C4-2B (cell line): ENCODE results near the gene ZDHHC17.

Source experiments
- ZFX ChIP-seq: fragments of 450-650 bp; IDR thresholded peaks from 2 replicates; pipeline ENCODE4 v1.6.1; 2017
- TF ChIP-seq, protein P1 (sequence below): fragments of 450-650 bp; conservative IDR thresholded peaks from 2 replicates; pipeline ENCODE4 v1.5.1; 2017; ENCODE audit warnings: mild to moderate bottlenecking

DNA sequence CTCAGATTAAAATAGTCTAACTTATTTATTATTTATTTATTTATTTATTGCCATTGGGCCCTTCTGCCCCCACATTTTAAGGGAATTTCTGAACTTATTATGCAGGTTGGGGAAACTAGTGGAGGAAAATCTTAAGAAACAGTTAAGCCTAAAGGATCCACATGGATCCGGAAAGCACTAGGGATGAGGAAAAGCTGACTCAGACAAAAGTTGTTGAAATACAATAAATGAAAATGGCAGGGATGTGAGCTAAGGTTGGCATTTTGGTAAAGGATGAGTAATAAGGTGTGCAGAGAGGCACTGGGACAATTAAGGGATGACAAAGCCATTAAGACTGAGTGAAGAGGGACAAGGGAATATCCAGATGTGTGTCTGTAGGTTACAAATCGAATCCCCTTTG is 135.6 kb downstream of the ZDHHC17 start:
- TF ChIP-seq, protein P1, sequence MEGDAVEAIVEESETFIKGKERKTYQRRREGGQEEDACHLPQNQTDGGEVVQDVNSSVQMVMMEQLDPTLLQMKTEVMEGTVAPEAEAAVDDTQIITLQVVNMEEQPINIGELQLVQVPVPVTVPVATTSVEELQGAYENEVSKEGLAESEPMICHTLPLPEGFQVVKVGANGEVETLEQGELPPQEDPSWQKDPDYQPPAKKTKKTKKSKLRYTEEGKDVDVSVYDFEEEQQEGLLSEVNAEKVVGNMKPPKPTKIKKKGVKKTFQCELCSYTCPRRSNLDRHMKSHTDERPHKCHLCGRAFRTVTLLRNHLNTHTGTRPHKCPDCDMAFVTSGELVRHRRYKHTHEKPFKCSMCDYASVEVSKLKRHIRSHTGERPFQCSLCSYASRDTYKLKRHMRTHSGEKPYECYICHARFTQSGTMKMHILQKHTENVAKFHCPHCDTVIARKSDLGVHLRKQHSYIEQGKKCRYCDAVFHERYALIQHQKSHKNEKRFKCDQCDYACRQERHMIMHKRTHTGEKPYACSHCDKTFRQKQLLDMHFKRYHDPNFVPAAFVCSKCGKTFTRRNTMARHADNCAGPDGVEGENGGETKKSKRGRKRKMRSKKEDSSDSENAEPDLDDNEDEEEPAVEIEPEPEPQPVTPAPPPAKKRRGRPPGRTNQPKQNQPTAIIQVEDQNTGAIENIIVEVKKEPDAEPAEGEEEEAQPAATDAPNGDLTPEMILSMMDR = no peak
- no peak for TF ChIP-seq ZFX
